ENCODE results near the gene TMED9. TPM values are rescaled to one million over a fixed set of nuclear protein-coding genes. Genes with fewer than 3 reads are reported as not detected.

TMED9 gene
- total and polyA plus RNA-seq, 4 donors, result 76.4 to 325 (median 182) TPM

GRCh38 chr5:177590406-177590805 is 1.6 kb upstream of the TMED9 start:
- Histone ChIP-seq H3K4me3 (no peak overlapping the region), H3K36me3 (ENCODE audit: control insufficient read depth in 4 of 4, insufficient read depth in 4 of 4, low read length in 4 of 4) (peaks cover 3 to 20% (median 17%) of the 10 kb centered on the region in 4 donors), H3K9me3 (ENCODE audit: control insufficient read depth in 4 of 4, insufficient read depth in 3 of 4, low read length in 3 of 4) (no peaks in the 10 kb centered on the region), H3K27me3 (ENCODE audit: control insufficient read depth in 3 of 3, insufficient read depth in 3 of 3, low read length in 2 of 3) (peaks cover 0 to 12% (median 6%) of the 10 kb centered on the region in 3 donors), H3K27ac (ENCODE audit: low read depth in 1 of 2, low read length in 1 of 2) (no peak overlapping the region), H3K9ac (ENCODE audit: insufficient read depth in 1 of 2, low read length in 2 of 2) (no peak overlapping the region), H3K4me1 (ENCODE audit: control insufficient read depth in 5 of 5, insufficient read depth in 5 of 5, low read length in 5 of 5) (peaks cover 0 to 10% (median 0%) of the 10 kb centered on the region in 5 donors)
- ATAC-seq (ENCODE audit: insufficient read depth, low FRiP score), result no peak
- no peak for TF ChIP-seq CTCF (IDR thresholded peaks at IDR 0.05; ENCODE audit: control extremely low read depth, extremely low read depth)
- 74 to 80% methylated on average over 1 of the region's 1 CpG for WGBS, 2 donors
- DNase-seq, result no peak

- TF ChIP-seq CTCF (IDR thresholded peaks at IDR 0.05; ENCODE audit: control extremely low read depth, extremely low read depth), result no peak
- no peak overlapping the region for H3K27ac ChIP-seq (ENCODE audit: low read depth in 1 of 2, low read length in 1 of 2)
- DNase-seq (no peak), ATAC-seq (ENCODE audit: insufficient read depth, low FRiP score) (no peak)
- peak overlapping the region; percentile 3 for H3K4me3 ChIP-seq
- H3K4me1 ChIP-seq (ENCODE audit: control insufficient read depth in 5 of 5, insufficient read depth in 5 of 5, low read length in 5 of 5), result peaks cover 0 to 10% (median 0%) of the 10 kb centered on the region in 5 donors
- peaks cover 0 to 12% (median 6%) of the 10 kb centered on the region in 3 donors for H3K27me3 ChIP-seq (ENCODE audit: control insufficient read depth in 3 of 3, insufficient read depth in 3 of 3, low read length in 2 of 3)
- no peaks in the 10 kb centered on the region for H3K9me3 ChIP-seq (ENCODE audit: control insufficient read depth in 4 of 4, insufficient read depth in 3 of 4, low read length in 3 of 4)
- peaks cover 3 to 32% (median 20%) of the 10 kb centered on the region in 4 donors for H3K36me3 ChIP-seq (ENCODE audit: control insufficient read depth in 4 of 4, insufficient read depth in 4 of 4, low read length in 4 of 4)
- WGBS, 2 donors, result 15 to 17% methylated on average over 8 of the region's 8 CpGs
- H3K9ac ChIP-seq (ENCODE audit: insufficient read depth in 1 of 2, low read length in 2 of 2), result peak overlapping the region; percentile 43 to 52
These were observed 353 bp upstream of the TMED9 start for GRCh38 chr5:177591690-177592009.

GRCh38 chr5:177592905-177593304 is 902 bp downstream of the TMED9 start:
- Histone ChIP-seq H3K36me3 (ENCODE audit: control insufficient read depth in 4 of 4, insufficient read depth in 4 of 4, low read length in 4 of 4) (peaks cover 3 to 32% (median 20%) of the 10 kb centered on the region in 4 donors), H3K27ac (ENCODE audit: low read depth in 1 of 2, low read length in 1 of 2) (no peak overlapping the region), H3K4me1 (ENCODE audit: control insufficient read depth in 5 of 5, insufficient read depth in 5 of 5, low read length in 5 of 5) (peaks cover 0 to 10% (median 0%) of the 10 kb centered on the region in 5 donors), H3K9me3 (ENCODE audit: control insufficient read depth in 4 of 4, insufficient read depth in 3 of 4, low read length in 3 of 4) (no peaks in the 10 kb centered on the region), H3K4me3 (peak overlapping the region; percentile 66), H3K9ac (ENCODE audit: insufficient read depth in 1 of 2, low read length in 2 of 2) (peak overlapping the region; percentile 52 to 61), H3K27me3 (ENCODE audit: control insufficient read depth in 3 of 3, insufficient read depth in 3 of 3, low read length in 2 of 3) (peaks cover 0 to 12% (median 6%) of the 10 kb centered on the region in 3 donors)
- no peak for TF ChIP-seq CTCF (IDR thresholded peaks at IDR 0.05; ENCODE audit: control extremely low read depth, extremely low read depth)
- DNase-seq (no peak), ATAC-seq (ENCODE audit: insufficient read depth, low FRiP score) (no peak)
- 81% methylated on average over 12 to 13 of the region's 13 CpGs for WGBS, 2 donors

- Histone ChIP-seq H3K9ac (ENCODE audit: insufficient read depth in 1 of 2, low read length in 2 of 2) (no peak overlapping the region), H3K36me3 (ENCODE audit: control insufficient read depth in 4 of 4, insufficient read depth in 4 of 4, low read length in 4 of 4) (peaks cover 3 to 32% (median 20%) of the 10 kb centered on the region in 4 donors), H3K4me1 (ENCODE audit: control insufficient read depth in 5 of 5, insufficient read depth in 5 of 5, low read length in 5 of 5) (peaks cover 0 to 10% (median 0%) of the 10 kb centered on the region in 5 donors), H3K4me3 (no peak overlapping the region), H3K27me3 (ENCODE audit: control insufficient read depth in 3 of 3, insufficient read depth in 3 of 3, low read length in 2 of 3) (peaks cover 0 to 8% (median 6%) of the 10 kb centered on the region in 3 donors), H3K27ac (ENCODE audit: low read depth in 1 of 2, low read length in 1 of 2) (peak overlapping the region in 1 of 2 donors; percentile 4), H3K9me3 (ENCODE audit: control insufficient read depth in 4 of 4, insufficient read depth in 3 of 4, low read length in 3 of 4) (no peaks in the 10 kb centered on the region)
- DNase-seq (no peak), ATAC-seq (ENCODE audit: insufficient read depth, low FRiP score) (no peak)
- no peak for TF ChIP-seq CTCF (IDR thresholded peaks at IDR 0.05; ENCODE audit: control extremely low read depth, extremely low read depth)
- WGBS, 2 donors, result 88 to 90% methylated on average over 3 of the region's 3 CpGs
These were observed 1.5 kb downstream of the TMED9 start for GRCh38 chr5:177593511-177593910.
